G401.6 (cell line): ENCODE measurements around the gene CROCC.
"Not testable (repeated sequence)": the region's sequence is repeated elsewhere in the genome, so short reads cannot be mapped to it uniquely, and the experiment has no call there.

Source experiments
- FAIRE-seq: peaks from 2 replicates; lab custom pipeline; 2012; peaks lifted over from hg19 to GRCh38; lab: Jason Lieb, UNC

Gene CROCC

GRCh38 chr1:16914928-16915626 is 6.7 kb upstream of the CROCC start:
- not testable (repeated sequence) for FAIRE-seq

GRCh38 chr1:16915627-16915973 is 6.1 kb upstream of the CROCC start:
- peak; percentile 82 for FAIRE-seq

- FAIRE-seq = not testable (repeated sequence)
Observed at GRCh38 chr1:16916036-16916880, 5.5 kb upstream of the CROCC start.

GRCh38 chr1:16918371-16918770 is 3.4 kb upstream of the CROCC start:
- no peak for FAIRE-seq

- FAIRE-seq = not testable (repeated sequence)
Observed at GRCh38 chr1:16918936-16919665, 2.6 kb upstream of the CROCC start.

- FAIRE-seq = no peak
Observed at GRCh38 chr1:16920951-16921350, 780 bp upstream of the CROCC start.

GRCh38 chr1:16922466-16922865 is 735 bp downstream of the CROCC start:
- FAIRE-seq = no peak

GRCh38 chr1:16922885-16923431 is 1.2 kb downstream of the CROCC start:
- FAIRE-seq = no peak

GRCh38 chr1:16924216-16924918 is 2.6 kb downstream of the CROCC start:
- no peak for FAIRE-seq

GRCh38 chr1:16924919-16925477 is 3.3 kb downstream of the CROCC start:
- FAIRE-seq = no peak

GRCh38 chr1:16925635-16926490 is 4.1 kb downstream of the CROCC start:
- no peak for FAIRE-seq

GRCh38 chr1:16926491-16927073 is 4.9 kb downstream of the CROCC start:
- FAIRE-seq = no peak

- FAIRE-seq = no peak
Observed at GRCh38 chr1:16927256-16927655, 5.5 kb downstream of the CROCC start.

- FAIRE-seq = no peak
Observed at GRCh38 chr1:16927711-16928485, 6.2 kb downstream of the CROCC start.

- not testable (repeated sequence) for FAIRE-seq
Observed at GRCh38 chr1:16929146-16930041, 7.7 kb downstream of the CROCC start.

- not testable (repeated sequence) for FAIRE-seq
Observed at GRCh38 chr1:16931206-16931934, 9.6 kb downstream of the CROCC start.

GRCh38 chr1:16933945-16934344 is 12.2 kb downstream of the CROCC start:
- not testable (repeated sequence) for FAIRE-seq

GRCh38 chr1:16936580-16936979 is 14.8 kb downstream of the CROCC start:
- not testable (repeated sequence) for FAIRE-seq
